Measurements from ENCODE around the gene TP63.

- TF ChIP-seq POLR2A (IDR thresholded peaks at IDR 0.05; ENCODE audit: low read depth, low read length) (no peak), POLR2AphosphoS5 (IDR thresholded peaks at IDR 0.05; ENCODE audit: low read depth, low read length) (no peak), POU2F2 (IDR thresholded peaks at IDR 0.05; ENCODE audit: low read depth, low read length) (no peak), TAF1 (IDR thresholded peaks at IDR 0.05; ENCODE audit: low read depth, low read length) (no peak), SPI1 (IDR thresholded peaks at IDR 0.05; ENCODE audit: low read depth, low read length) (no peak), PAX5 (IDR thresholded peaks at IDR 0.05; ENCODE audit: insufficient read depth, low read length, severe bottlenecking) (no peak)
Observed at GRCh38 chr3:189902230-189903186, 271.3 kb downstream of the TP63 start.

Data from GM12891 (cell line).